ENCODE results near the gene LDB2.

Gene LDB2

DNA sequence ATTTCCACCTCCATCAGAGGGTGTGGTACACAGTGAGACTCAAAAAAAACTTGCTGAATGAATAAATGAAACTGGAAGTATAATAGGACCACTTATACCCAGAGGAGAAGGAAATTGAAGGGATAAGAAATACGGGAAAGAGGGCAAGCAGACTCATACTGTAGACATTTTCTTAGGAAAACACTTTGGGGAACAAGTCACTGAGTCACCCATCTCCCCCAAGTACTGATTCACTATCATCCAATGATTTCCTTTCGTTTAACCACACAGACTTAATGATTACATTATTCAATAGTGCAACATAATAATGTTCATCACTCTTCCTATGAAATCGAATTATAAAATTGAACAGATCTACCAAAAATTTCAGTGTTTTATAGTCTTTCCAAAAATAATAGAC lies 97.1 kb downstream of the LDB2 start:
- no peak for DNase-seq

DNA sequence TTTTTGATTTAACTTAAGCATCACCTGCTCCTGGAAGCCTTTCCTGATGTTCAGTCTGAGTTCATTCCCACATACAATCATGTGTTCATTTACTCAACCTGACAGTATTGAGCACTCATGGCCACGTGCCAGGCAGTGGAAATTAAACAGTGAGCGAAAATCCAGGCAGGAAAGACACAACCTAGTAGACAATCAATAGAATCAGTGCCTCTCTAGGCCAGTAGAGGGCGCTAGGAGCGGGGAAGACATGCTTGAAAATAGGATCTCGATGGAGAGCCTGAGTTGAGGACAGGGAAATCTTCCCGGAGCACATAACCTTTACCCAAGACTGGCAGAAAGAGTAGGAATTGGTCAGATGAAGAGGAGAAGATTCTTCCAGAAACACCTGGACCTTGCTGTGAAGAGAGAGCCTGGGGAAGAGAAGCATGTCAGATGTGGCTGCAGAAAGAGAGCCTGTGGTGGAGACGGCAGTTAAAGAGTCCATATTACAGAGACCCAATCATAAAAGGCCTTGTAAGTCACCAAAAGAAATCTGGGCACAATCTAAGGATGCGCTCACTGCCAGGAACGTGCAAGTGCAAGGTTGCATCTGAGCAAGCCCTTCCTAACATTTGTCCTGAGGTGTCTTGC lies 103.5 kb downstream of the LDB2 start:
- DNase-seq, result peak; percentile 69

DNA sequence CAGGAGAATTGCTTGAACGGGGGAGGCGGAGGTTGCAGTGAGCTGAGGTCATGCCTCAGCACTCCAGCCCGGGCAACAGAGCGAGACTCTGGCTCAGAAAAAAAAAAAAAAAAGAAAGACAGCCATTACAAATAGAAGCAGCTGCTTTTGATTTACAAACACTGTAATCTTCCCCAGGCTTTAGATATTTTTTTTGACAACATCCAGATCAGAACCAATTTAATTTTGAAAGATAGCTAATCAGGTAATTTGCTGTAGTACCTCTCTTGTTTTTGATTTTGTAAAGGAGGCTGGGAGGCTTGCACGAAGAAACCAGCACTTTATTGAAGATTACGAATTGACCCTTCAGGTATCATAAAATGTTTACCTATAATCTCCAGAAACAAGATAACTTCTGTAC lies 107.0 kb downstream of the LDB2 start:
- no peak for DNase-seq

DNA sequence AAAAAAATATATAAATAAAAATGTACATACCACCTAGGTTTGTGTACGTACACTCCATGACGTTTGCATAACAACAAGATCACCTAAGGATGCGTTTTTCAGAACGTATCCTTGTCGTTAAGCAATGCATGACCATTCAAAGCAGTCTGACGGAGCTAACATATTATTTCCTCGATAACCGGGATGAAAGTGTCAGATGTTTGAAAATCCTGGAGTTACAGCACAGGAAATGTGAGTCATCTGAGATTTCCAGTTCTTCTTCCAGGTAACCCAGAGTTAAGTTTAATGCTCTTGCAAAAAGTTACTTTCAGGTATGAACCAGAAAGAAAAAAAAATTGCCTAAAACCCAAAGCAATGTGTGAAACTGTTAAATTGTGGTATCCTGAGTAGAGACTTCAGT lies 107.9 kb downstream of the LDB2 start:
- no peak for DNase-seq

DNA sequence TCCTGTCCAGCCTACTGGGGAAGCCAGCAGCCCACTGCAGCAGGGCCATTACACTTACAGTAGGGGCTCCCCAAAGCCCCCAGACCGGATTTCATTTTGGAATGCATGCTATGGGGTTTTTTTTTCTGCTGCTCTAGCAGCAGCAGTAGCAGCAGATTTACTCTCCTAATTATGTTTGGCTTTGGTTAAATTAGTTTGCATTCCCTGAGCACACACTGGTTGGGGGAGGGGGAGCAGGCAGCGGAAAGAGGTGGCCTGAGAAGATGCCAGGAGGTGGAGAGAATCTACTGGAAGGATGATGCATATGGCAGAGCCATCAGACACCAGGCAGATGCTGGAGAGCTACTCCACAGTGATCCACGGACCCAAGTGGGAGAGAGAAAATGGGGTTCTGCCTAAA lies 109.6 kb downstream of the LDB2 start:
- DNase-seq, result no peak

DNA sequence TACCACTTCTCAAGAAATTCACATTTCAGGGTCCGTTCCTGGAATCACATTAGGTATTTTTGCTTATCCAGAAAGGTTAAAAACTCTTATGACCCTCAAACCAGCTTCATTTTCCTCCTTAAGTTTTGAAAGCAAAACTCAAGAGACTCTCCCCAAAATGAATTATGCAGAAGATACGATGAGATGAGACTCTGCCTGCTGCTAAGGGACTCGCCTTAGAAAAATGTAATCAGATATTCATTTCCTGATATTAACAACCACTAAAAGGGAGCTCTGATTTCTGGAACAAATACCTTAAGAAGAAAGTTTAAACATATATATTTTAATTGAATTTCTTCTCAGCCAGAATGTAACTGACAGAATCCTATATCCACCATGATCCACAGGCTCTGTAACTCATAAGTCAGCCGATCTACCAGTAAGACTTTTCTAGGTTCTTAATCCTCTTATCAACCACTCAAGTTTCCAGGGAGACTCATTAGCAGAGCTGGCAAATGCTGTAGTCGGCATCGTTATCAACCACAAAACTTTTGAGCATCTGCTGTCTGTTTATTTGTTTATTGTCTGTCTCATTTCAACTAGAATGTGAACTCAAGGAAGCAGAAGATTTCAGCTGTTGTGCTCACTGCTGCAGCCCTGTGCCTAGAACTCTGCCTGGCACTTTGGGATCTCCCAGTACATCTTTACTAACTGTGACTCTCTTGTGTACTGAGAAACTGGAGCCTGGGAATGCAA lies 112.5 kb downstream of the LDB2 start:
- peak; percentile 51 for DNase-seq

DNA sequence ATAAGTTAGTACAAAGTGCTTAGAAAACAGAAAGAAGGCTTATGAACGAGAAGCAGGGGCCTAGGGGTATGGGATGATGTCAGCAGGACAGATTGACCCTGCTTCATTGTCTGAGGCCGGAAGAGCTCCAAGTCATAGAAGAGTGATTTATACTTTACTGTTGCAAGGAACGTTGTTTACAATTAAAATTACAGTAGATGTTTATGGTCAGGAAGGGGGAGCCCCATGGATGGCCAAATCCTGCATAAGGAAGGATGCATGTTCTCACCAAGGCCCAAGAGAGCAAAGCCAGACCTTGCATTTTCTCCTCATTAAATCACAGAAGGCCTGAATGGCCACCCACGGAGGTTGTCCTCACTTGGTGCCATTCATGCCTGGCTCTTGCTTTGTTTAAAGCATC lies 115.3 kb downstream of the LDB2 start:
- no peak for DNase-seq

DNA sequence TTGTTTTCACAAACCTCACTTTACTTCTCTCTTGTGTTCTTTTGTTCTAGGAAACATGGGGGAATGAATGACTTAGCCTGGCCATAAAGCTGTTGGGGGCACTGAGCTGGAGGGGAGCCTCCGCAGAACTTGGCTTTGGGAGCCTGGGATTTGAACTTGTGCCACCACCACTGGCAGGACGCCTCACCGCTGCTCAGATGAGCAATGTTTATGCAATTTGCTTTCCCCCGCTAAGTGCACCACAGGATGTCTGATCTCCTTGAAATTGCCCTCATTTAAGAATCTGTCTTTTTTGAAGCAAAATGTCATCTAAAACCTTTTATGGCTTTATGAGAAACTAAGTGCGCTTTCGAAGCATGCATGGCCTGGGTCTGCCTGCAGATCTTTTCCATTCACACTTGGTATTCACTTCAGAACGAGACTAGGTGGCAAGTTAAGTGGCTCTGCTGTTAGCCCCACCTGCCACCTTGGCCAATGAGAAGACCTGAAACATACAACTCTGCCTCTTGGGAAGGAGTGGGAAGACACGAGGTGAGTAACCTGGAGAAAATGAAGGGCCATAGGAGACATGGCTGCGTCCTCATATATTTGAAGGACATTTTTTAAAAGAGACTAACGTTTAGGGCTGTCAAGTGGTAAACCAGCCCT lies 119.3 kb downstream of the LDB2 start:
- peak; percentile 63 for DNase-seq

DNA sequence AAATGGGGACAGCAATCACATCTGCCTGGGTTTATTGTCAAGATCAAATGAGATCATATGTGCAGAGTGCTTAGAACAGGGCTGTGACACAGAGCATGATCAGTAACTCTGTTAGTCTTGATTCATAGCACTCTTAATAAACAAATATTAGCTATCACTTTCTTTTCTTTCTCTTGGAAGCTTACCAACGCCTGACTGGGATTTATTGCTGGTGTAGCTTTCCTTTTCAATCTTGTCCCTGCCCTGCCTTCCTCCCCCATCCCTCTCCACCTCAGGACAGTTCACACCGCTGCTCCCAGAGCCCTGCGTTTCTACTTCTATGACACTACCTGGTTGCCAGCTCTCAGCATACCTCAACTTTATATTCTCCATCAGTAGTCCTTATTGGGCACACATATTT lies 120.7 kb downstream of the LDB2 start:
- no peak for DNase-seq

DNA sequence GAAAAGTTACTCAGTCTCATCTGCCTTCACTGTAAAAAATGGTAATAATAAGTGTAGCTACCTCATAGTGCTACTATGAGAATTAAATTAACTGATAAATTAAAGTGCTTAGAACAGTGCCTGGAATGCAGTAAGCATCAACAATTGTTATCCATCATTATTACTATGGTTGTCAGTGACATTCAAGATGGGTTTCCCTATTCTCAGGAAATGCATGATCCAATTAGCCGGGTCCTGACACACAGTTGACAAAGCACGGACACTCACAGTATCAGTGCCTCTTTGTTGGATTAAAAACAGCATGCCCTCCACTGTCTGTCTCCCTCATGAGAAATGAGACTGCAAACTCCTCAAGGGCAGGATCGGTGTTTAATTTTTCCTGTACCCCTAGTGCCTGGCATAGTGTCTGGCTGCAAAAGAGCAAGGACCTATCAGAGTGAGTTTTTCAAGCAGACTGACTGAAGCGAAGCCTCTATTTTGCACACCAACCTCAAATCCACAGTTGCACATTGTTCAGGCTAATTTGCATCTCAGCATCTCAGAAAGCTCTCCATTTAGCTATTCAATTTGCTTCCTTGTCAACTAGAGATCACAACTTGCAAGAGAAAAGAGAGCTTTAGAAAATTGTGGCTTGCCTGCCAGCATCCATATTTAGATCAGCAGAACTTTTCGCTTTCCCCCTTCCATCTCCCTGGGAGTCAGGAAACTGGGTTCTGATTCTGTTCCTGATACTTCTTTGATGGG lies 122.9 kb downstream of the LDB2 start:
- DNase-seq, result no peak

DNA sequence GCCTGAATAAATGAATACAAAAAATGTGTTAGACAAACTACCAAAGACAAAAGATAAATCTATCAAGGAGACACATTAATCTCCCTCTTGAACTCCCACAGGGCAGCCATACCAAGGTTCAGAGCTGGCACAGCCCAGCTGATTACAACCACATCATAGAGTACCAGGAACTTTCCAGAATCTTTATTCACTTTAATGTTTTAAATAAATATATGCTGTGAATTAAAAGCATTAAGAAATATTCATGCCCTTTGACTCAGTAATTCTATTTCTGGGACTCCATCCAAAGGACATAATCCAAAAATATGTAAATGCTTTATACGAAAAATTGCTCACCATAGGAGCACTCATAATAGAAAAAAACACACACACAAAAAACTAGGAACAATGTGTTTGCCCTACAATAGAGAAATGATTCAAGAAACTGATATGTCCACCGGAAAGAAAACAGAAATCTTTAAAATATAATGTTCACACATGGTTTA lies 126.0 kb downstream of the LDB2 start:
- DNase-seq, result peak; percentile 79

DNA sequence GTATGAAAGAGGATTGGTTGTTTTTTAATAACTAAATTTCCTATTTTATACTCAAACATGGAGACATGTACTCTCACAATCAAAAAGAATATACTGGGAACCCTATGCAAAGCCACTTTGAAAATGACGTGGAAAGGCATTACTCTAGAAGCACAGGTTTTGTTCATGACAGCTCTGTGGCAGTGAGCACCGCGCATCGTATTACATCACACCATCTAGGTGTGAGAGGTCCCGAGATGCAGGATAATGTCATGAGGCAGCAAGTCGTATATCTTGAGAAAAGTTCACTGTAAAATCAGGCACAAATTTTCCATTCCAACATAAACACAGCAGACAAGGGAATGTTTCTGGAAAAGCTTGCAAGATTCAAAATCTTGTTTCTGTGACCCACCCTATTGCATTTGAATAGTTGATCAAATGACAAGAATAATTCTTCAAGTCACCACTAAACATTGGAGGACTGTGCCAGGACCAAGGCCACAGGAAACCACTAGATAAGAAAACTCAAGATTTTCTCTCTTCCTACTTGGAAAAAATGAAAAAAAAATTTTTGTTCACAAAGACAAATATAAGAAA lies 127.6 kb downstream of the LDB2 start:
- no peak for DNase-seq

DNA sequence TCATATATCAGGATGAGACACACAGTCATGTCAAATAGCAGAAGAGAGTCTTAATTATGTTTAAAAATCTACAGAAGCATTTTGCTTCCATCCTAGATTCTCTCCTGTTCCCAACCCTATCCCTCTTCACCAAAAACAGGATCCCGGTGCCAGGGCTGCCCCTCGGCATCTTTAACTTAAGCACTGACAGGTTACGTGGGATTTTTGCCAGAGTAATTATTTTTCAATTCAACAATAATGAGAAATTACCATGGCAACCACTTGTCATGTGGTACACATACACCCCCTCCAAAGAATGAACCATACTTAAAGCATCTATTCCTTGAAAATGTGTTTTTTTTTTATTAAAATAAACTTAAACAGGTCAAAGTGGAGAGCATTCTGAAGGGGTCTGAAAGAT lies 130.6 kb downstream of the LDB2 start:
- no peak for DNase-seq

DNA sequence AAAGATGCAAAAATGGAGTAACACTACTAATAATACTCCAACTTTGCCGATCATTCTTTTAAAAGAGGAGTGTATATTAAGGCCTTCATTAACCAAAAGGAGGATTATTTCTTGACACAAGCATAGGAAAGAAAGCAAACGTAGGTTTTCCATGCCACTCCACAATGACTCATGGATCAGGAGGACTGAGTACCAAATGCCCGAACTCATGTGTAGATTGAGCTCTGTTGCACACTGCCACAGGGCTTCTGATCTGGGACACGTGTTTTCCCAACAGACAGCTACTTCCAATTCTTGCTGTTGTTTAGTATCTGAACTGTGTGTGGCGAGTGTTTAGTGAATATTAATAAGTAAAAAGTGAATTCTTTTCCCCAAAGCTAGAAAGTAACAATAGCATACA lies 131.2 kb downstream of the LDB2 start:
- no peak for DNase-seq

DNA sequence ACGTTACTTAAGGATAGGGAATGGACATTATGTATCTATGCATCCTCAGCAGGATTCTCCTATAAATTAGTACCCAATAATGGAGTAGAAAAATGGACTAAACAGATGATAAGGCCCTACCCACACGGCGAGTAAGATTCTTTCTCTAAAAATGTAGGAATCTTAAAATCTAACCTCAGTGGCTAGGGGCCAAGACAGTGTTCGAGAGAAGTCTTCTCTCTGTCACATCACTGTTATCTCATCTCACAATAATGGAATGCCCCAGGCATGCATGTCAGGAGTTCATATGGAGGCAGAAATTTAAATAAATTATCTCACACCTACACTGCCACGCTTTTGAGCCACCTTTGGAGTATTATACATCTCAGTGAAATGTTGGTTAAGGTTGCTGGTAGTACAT lies 132.9 kb downstream of the LDB2 start:
- peak; percentile 34 for DNase-seq

DNA sequence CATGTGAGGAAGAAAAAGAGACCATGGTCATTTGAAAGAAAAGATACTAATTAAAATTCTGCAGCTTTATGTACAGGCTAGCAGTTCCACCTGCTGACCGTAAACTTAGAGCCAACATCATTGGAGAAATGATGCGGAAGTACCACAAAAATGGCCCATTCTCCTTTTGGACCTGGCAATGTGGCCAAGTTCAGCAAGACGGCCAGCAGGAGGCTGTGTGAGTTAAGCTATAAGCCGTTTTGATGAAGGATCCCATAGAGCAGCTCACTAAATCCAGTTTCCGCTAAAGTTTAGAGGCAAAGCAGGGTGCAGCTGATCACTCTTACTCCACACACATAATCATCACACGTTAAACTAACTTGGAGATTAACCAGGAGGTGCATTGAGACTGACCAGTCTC lies 133.8 kb downstream of the LDB2 start:
- no peak for DNase-seq

DNA sequence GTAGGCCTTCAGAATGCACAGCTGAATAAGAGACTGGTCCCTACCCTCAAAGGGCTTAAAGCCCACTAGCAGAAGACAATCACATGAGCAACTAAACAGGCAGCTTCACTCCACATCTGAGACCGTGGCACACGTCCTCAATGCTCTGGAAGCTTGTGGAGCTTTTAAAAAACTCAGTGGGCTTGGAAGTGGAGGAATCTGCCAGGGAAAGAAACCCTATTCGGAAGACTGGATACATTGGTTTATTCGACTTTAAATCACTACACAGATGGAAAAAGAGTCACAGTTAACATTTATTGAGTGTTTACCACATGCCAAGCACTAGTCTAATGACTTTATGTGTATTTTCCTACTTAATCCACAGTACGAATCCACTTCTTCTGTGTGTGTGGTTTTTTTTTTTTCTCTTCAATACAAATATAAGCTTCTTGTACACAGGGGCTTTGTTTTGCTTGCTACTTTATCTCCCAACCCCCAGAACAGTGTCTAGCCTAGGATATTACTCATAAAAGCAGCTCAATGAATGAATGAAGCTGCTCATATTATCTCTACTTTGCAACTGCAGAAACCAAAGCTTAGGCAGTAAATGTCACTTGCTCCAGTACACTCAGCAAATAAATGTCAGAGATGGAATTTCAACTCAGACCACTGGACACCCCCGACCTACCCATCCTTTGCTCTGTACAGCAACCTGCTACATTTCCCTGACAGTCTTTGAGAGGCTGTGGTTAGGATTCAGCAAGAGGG lies 137.7 kb downstream of the LDB2 start:
- DNase-seq, result no peak

DNA sequence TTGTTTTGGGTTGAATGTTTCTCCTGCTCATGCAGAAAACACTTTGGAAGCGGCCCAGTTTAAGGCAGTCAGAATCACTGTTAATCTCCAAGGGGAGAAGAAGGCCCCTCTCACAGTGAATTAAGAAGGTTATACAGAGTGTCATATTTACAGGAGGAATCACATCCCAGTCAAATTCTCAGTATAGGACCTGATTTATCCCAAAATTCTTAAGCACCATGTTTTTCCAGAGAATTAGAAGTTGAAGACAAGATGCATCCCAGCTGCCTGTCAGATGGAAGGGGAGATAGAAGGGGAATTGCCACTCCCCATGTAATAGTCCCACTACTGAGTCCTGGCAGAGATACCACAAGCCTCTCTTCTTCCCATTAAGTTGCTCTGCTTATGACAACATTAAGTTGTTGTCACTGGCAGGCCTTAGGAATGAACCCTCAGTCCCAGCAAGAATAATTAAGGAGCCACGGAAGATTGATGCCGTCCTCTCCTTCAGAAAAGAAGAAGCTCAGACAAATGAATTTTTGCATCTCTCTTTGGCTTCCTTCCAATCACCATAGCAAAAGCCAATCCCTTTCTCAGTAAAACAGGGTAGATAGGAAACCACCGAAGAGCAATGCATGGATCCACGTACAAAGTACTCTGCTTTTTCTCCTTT lies 138.4 kb downstream of the LDB2 start:
- DNase-seq, result peak; percentile 21

DNA sequence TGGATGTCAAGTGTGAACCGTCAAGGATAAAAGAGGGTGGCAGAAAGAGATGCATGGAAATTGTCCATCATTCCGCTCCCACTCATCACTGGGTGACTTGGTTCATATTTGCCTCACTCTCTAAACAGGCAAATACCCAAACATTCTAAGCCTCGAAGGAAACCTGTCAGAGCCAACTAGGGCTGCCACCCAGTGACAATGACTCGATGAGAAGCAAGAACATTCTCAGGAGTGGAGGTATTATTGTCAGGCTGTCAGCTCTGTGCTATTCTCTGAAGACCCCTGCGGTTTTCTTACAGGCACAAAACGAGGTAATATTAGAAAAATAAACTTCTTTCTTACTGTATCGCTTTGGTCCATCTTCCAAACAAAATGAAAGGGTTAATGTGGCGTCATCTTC lies 139.6 kb downstream of the LDB2 start:
- DNase-seq, result no peak

DNA sequence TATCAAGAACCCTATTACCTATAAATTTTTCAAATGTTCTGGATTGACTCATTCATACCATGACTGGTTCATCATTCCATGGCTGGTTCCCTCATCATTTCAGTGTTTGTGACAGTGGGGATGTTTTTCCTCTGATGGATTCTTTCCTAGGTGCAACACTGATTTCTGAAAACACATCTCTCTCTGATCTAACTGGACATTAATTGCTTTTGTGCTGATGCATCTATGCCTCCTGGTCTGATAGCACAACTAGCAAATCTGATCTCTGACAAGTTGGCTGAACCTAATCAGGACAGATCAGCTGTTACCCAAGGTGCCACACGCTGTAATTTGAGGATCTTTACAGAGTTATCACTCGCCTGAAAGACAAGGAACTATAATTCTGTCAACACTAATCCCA lies 140.2 kb downstream of the LDB2 start:
- no peak for DNase-seq

DNA sequence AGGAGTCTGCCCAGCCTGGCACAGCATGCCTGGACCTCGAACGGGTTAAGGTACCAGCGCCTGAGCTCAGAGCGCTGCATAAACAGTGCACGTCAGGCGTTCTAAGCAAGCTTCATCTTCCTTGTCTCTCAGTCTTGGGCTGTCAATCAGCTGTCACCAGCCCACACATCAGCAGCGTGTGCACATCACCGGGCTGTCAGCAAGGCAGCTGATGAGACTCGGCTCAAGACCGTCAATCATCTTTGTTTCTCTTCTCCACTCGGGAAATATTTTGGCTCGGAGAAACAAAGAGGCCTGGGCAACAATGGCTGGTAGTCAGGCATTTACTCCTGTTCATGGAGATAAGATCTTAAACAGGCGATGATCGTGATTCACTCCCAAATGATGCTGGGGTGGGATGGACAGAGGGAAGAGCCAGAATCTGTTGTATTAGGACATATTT lies 141.3 kb downstream of the LDB2 start:
- peak; percentile 50 for DNase-seq

DNA sequence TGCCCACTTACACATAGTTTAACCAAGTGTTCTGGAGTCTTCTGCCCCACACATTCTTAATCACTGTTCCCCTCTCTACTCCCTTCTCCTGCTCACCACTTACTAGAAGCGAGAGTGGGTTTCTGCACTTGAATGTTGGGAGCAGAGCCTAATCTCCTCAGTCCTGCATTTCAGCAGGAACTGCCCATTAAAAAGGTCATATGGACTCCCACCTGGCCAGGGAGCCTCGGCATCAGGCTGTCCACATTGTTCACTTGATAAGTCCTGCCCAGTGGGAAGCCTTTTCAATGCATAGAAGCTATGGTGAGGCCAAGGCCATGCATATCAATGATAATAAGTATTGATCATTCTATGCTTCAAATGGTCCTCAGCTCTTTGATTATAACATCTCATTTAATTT lies 144.3 kb downstream of the LDB2 start:
- no peak for DNase-seq

Data from fibroblast of skin of right quadriceps (primary cell).